Testis (tissue), 2 donors: ENCODE results near the gene CPA4.

ENCODE experiments used
- CTCF ChIP-seq, 3 experiments: fragments of 450-650 bp in 2 of 3; fragments of 200-600 bp in 1 of 3; sonication (generic) in 1 of 3; IDR thresholded peaks; one replicate each; pipeline ENCODE4 v1.5.1; 2016 to 2019; ENCODE audit warnings: antibody characterized with exemption in 3 of 3, mild to moderate bottlenecking in 2 of 3, moderate library complexity in 1 of 3
- POLR2A ChIP-seq: fragments of 450-650 bp; IDR thresholded peaks from one replicate; pipeline ENCODE4 v1.6.1; 2017; ENCODE audit warnings: antibody characterized with exemption, mild to moderate bottlenecking, moderate library complexity

GRCh38 chr7:130342701-130343380 lies 49.9 kb downstream of the CPA4 start:
- no peak for TF ChIP-seq CTCF (IDR thresholded peaks at IDR 0.05)
- TF ChIP-seq POLR2A, result no peak
